Hematopoietic multipotent progenitor cell treated with erythropoietin and hydrocortisone succinate and interleukin-3 and kit ligand, for 17 days (in vitro differentiated cells): Measurements from ENCODE around the gene ETNPPL.

Source experiments
- DNase-seq: peaks from one replicate; pipeline ENCODE4 v3.0.0-alpha.2; 2015; ENCODE audit warnings: low spot score

ETNPPL gene

GRCh38 chr4:108762559-108763225 lies at the start of gene ETNPPL:
Gene ETNPPL (minus strand): TSS chr4:108763053. CDS start chr4:108762898, 155 bp downstream.
- DNase-seq: no peak

- no peak for DNase-seq
Measured at GRCh38 chr4:108811486-108811885, 48.6 kb upstream of the ETNPPL start.

- no peak for DNase-seq
Measured at GRCh38 chr4:108810087-108810486, 47.2 kb upstream of the ETNPPL start.

- DNase-seq: no peak
Measured at GRCh38 chr4:108804648-108805273, 41.9 kb upstream of the ETNPPL start.

GRCh38 chr4:108799306-108799705 lies 36.5 kb upstream of the ETNPPL start:
- DNase-seq: no peak

- no peak for DNase-seq
Measured at GRCh38 chr4:108796173-108796572, 33.3 kb upstream of the ETNPPL start.

GRCh38 chr4:108795733-108796132 lies 32.9 kb upstream of the ETNPPL start:
- DNase-seq: no peak

GRCh38 chr4:108794136-108794535 lies 31.3 kb upstream of the ETNPPL start:
- no peak for DNase-seq

- DNase-seq: no peak
Measured at GRCh38 chr4:108793415-108793814, 30.6 kb upstream of the ETNPPL start.

- no peak for DNase-seq
Measured at GRCh38 chr4:108788731-108789130, 25.9 kb upstream of the ETNPPL start.

- no peak for DNase-seq
Measured at GRCh38 chr4:108787724-108788123, 24.9 kb upstream of the ETNPPL start.

GRCh38 chr4:108787106-108787505 lies 24.3 kb upstream of the ETNPPL start:
- no peak for DNase-seq

- DNase-seq: no peak
Measured at GRCh38 chr4:108786351-108786750, 23.5 kb upstream of the ETNPPL start.

GRCh38 chr4:108783665-108784463 lies 21.0 kb upstream of the ETNPPL start:
- DNase-seq: no peak

- no peak for DNase-seq
Measured at GRCh38 chr4:108779958-108780357, 17.1 kb upstream of the ETNPPL start.

- no peak for DNase-seq
Measured at GRCh38 chr4:108777388-108777787, 14.5 kb upstream of the ETNPPL start.

GRCh38 chr4:108775921-108776320 lies 13.1 kb upstream of the ETNPPL start:
- DNase-seq: no peak

GRCh38 chr4:108774809-108775530 lies 12.1 kb upstream of the ETNPPL start:
- no peak for DNase-seq

- DNase-seq: no peak
Measured at GRCh38 chr4:108772402-108772801, 9.5 kb upstream of the ETNPPL start.

- no peak for DNase-seq
Measured at GRCh38 chr4:108766058-108766457, 3.2 kb upstream of the ETNPPL start.

- DNase-seq: no peak
Measured at GRCh38 chr4:108763986-108764385, 1.1 kb upstream of the ETNPPL start.

GRCh38 chr4:108763226-108763593 lies 357 bp upstream of the ETNPPL start:
- no peak for DNase-seq
